Endothelial cell of umbilical vein (primary cell): ENCODE measurements around the gene PNPLA6. TPM values are rescaled to one million over a fixed set of nuclear protein-coding genes. Genes with fewer than 3 reads are reported as not detected.

Source experiments
- BruUV-seq: library from RNA; stranded (reverse); fragments of 400-500 nt; replicated peaks from 2 replicates; lab custom pipeline; 2021; lab: Mats Ljungman, UMichigan
- CTCF ChIA-PET: fragments of 300-600, 350-600 bp; sonication (Branson Sonifier 250); formaldehyde crosslinking; loops from one replicate; lab custom pipeline; 2021; ENCODE audit warnings: antibody characterized with exemption, inconsistent platforms; lab: Charles Lee
- POLR2A ChIA-PET: fragments of 300-600, 350-600 bp; sonication (Branson Sonifier 250); formaldehyde crosslinking; loops from one replicate; lab custom pipeline; 2021; ENCODE audit warnings: antibody characterized with exemption, inconsistent platforms; lab: Charles Lee
- DNase-seq: peaks from one replicate; pipeline ENCODE4 v3.0.0-alpha.2; 2011; ENCODE audit warnings: low read depth, low spot score
- FAIRE-seq: peaks from 2 replicates; lab custom pipeline; 2011; peaks lifted over from hg19 to GRCh38; lab: Jason Lieb, UNC
- H2AFZ ChIP-seq: 2 replicates; pipeline ENCODE4 v1.6.0; 2012; ENCODE audit warnings: low read depth, low read length, control low read depth, inconsistent platforms
- H3K27ac ChIP-seq: 2 replicates; pipeline ENCODE4 v1.5.1; 2011; ENCODE audit warnings: low read depth, mild to moderate bottlenecking, control low read depth, low read length, moderate library complexity; ENCODE audit not compliant: insufficient read depth
- H3K27me3 ChIP-seq, 2 experiments: 2 replicates each; pipeline versions ENCODE4 v1.6.0 to v1.6.1; 2011; ENCODE audit warnings: low read length in 2 of 2, mixed read lengths in 1 of 2; ENCODE audit not compliant: control insufficient read depth in 2 of 2, insufficient read depth in 2 of 2
- H3K36me3 ChIP-seq, 2 experiments: 2 replicates in 1 of 2; 3 replicates in 1 of 2; pipeline ENCODE4 v1.5.1; 2011; ENCODE audit warnings: low read length in 2 of 2, mild to moderate bottlenecking in 1 of 2, moderate library complexity in 1 of 2; ENCODE audit not compliant: control insufficient read depth in 2 of 2, insufficient read depth in 2 of 2; ENCODE audit errors: extremely low read depth in 1 of 2
- H3K4me1 ChIP-seq: 3 replicates; pipeline ENCODE4 v1.5.1; 2011; ENCODE audit warnings: mild to moderate bottlenecking, low read length; ENCODE audit not compliant: control insufficient read depth, insufficient read depth; ENCODE audit errors: extremely low read depth
- H3K4me2 ChIP-seq: 2 replicates; pipeline ENCODE4 v1.6.1; 2011; ENCODE audit warnings: low read length, control low read depth, mixed read lengths; ENCODE audit not compliant: insufficient read depth
- H3K4me3 ChIP-seq, 3 experiments: fragments of 200-600 bp in 1 of 3; sonication (generic), shearing (Covaris generic) in 1 of 3; replicated peaks in 1 of 3; 2 replicates each; pipeline ENCODE4 v1.5.1; 2011 to 2016; ENCODE audit warnings: control low read depth in 3 of 3, low read length in 3 of 3, mild to moderate bottlenecking in 2 of 3, inconsistent platforms in 1 of 3, low read depth in 1 of 3, moderate library complexity in 1 of 3; ENCODE audit not compliant: insufficient read depth in 1 of 3
- H3K79me2 ChIP-seq: 2 replicates; pipeline ENCODE4 v1.6.0; 2012; ENCODE audit warnings: low read length, inconsistent platforms; ENCODE audit not compliant: control insufficient read depth, insufficient read depth
- H3K9ac ChIP-seq: replicated peaks from 2 replicates; pipeline ENCODE3; 2011; ENCODE audit warnings: low read length, control low read depth; ENCODE audit not compliant: insufficient read depth; ENCODE audit errors: extremely low read depth
- H3K9me1 ChIP-seq: replicated peaks from 3 replicates; pipeline ENCODE4 v1.6.0; 2011; ENCODE audit warnings: mild to moderate bottlenecking, low read length; ENCODE audit not compliant: control insufficient read depth, insufficient read depth; ENCODE audit errors: extremely low read depth
- H3K9me3 ChIP-seq: replicated peaks from 2 replicates; pipeline ENCODE4 v1.5.1; 2012; ENCODE audit warnings: low read length, inconsistent platforms; ENCODE audit not compliant: control insufficient read depth, insufficient read depth
- H4K20me1 ChIP-seq: replicated peaks from 2 replicates; pipeline ENCODE3; 2011; ENCODE audit warnings: mild to moderate bottlenecking, low read length; ENCODE audit not compliant: control insufficient read depth, insufficient read depth; ENCODE audit errors: extremely low read depth
- EZH2 ChIP-seq: IDR thresholded peaks from 2 replicates; pipeline ENCODE4 v1.6.1; 2012; ENCODE audit warnings: borderline replicate concordance, low read depth, mild to moderate bottlenecking, moderate library complexity, low read length, inconsistent platforms; ENCODE audit not compliant: severe bottlenecking
- FOS ChIP-seq: IDR thresholded peaks from 2 replicates; pipeline ENCODE4 v1.6.1; 2011; ENCODE audit warnings: mild to moderate bottlenecking, low read length, moderate library complexity, borderline replicate concordance; ENCODE audit not compliant: insufficient read depth
- GATA2 ChIP-seq: IDR thresholded peaks from 2 replicates; pipeline ENCODE4 v1.7.0; 2011; ENCODE audit warnings: low read depth, mild to moderate bottlenecking, moderate library complexity, mixed read lengths, low read length; ENCODE audit not compliant: insufficient read length, insufficient read depth
- JUN ChIP-seq: IDR thresholded peaks from 2 replicates; pipeline ENCODE4 v1.6.1; 2011; ENCODE audit warnings: borderline replicate concordance, low read depth; ENCODE audit not compliant: insufficient read length, insufficient read depth
- MYC ChIP-seq: IDR thresholded peaks from one replicate; pipeline ENCODE4 v1.6.1; 2011; ENCODE audit warnings: mild to moderate bottlenecking, low read depth, low read length
- POLR2A ChIP-seq: IDR thresholded peaks from 2 replicates; pipeline ENCODE4 v1.6.1; 2012; ENCODE audit warnings: low read depth, mild to moderate bottlenecking, control low read depth, low read length
- POLR2AphosphoS5 ChIP-seq: IDR thresholded peaks from 2 replicates; pipeline ENCODE4 v1.6.1; 2012; ENCODE audit warnings: low read depth, mild to moderate bottlenecking, control low read depth, low read length, moderate library complexity; ENCODE audit not compliant: insufficient read depth
- dilution Hi-C: fragments of 300-500 bp; cut with MboI; formaldehyde crosslinking; loops from one replicate; pipeline ENCODE4 v1.15.0; 2019; ENCODE audit warnings: low sequenced_read_pairs; ENCODE audit not compliant: extremely low pct_ligation_motif_present
- intact Hi-C: fragments of 100-400 bp; cut with micrococcal nuclease; formaldehyde crosslinking; loops from one replicate; pipeline ENCODE4 v1.10.0; 2022
- polyA plus RNA-seq, 4 experiments: library from polyadenylated mRNA; depleted of rRNA in 3 of 4; stranded (reverse) in 3 of 4; unstranded in 1 of 4; fragments of >200 nt; gene quantifications; 2 replicates each; pipeline versions ENCODE4 v1.2.1 to v1.2.3, GENCODE V29; 2011 to 2012; ENCODE audit warnings: missing spikeins in 1 of 4
- total RNA-seq: library from RNA; stranded (reverse); gene quantifications from 2 replicates; pipeline ENCODE4 v1.2.3, GENCODE V29; 2021
- TF ChIP-seq, protein P1 (sequence below), 2 donors: IDR thresholded peaks; 1 replicate in 1 of 2; 2 replicates in 1 of 2; pipeline ENCODE4 v1.5.1; 2011; ENCODE audit warnings: low read length in 2 of 2, mild to moderate bottlenecking in 2 of 2, moderate library complexity in 2 of 2, control low read depth in 1 of 2, inconsistent platforms in 1 of 2, low read depth in 1 of 2; ENCODE audit not compliant: insufficient read depth in 1 of 2; ENCODE audit errors: extremely low read depth in 1 of 2
- TF ChIP-seq, protein P2 (sequence below): IDR thresholded peaks from 2 replicates; pipeline ENCODE4 v1.6.1; 2011; ENCODE audit not compliant: insufficient read depth, insufficient read length

PNPLA6 gene
- total and polyA plus RNA-seq, 2 donors (not counting 3 experiments of a cell fraction or from before 2014, with no cell fraction given): 106 to 164 TPM

- H3K9me3 ChIP-seq: no peaks in the 10 kb centered on the region
- no peak overlapping the region for H3K4me3 ChIP-seq
- intact Hi-C loops (no loop called here), dilution Hi-C loops (no loop called here)
- H3K9ac ChIP-seq: no peak overlapping the region
- no peak overlapping the region for H3K27ac ChIP-seq
- FAIRE-seq: no peak
- CTCF ChIA-PET: no interaction called here
- no peaks in the 10 kb centered on the region for H3K4me1 ChIP-seq
- H2AFZ ChIP-seq: no peak overlapping the region
- peaks cover 1 to 4% of the 10 kb centered on the region in 2 experiments for H3K27me3 ChIP-seq
- no peak overlapping the region for H3K4me2 ChIP-seq
- no TSS peak for BruUV-seq
- H4K20me1 ChIP-seq: no peaks in the 10 kb centered on the region
- no peak for TF ChIP-seq GATA2
- H3K79me2 ChIP-seq: no peaks in the 10 kb centered on the region
- no peak for DNase-seq
- H3K36me3 ChIP-seq: no peaks in the 10 kb centered on the region
- H3K9me1 ChIP-seq: no peaks in the 10 kb centered on the region
- POLR2A ChIA-PET: interaction anchor here (0.6 kb wide), 1 partner anchor 42 kb away, joined by 3 read pairs; no protein-coding TSS in a partner anchor
These were observed 54.3 kb downstream of the PNPLA6 start for GRCh38 chr19:7589822-7590221.

DNA sequence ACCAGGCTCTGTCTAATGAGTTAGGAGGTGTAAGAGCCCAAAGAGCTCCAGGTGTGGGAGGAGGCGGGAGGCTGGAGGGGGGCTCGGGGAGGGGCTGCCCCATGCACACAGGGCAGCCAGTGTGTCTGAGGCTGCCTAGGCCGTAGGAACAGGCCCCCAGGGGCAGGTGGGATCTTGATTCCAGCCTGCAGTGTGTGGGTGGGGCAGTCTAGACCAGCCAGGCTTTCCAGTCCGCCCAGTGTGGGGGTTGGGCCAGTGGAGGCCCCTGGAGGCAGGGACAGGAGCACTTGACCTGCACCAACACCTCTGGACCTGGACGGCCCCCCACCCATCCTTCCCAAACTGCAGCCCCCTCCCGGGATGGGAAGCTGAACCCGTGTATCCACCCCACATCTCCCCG lies 54.7 kb downstream of the PNPLA6 start:
- no peak for TF ChIP-seq EZH2
- TF ChIP-seq, protein P1, sequence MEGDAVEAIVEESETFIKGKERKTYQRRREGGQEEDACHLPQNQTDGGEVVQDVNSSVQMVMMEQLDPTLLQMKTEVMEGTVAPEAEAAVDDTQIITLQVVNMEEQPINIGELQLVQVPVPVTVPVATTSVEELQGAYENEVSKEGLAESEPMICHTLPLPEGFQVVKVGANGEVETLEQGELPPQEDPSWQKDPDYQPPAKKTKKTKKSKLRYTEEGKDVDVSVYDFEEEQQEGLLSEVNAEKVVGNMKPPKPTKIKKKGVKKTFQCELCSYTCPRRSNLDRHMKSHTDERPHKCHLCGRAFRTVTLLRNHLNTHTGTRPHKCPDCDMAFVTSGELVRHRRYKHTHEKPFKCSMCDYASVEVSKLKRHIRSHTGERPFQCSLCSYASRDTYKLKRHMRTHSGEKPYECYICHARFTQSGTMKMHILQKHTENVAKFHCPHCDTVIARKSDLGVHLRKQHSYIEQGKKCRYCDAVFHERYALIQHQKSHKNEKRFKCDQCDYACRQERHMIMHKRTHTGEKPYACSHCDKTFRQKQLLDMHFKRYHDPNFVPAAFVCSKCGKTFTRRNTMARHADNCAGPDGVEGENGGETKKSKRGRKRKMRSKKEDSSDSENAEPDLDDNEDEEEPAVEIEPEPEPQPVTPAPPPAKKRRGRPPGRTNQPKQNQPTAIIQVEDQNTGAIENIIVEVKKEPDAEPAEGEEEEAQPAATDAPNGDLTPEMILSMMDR (IDR thresholded peaks at IDR 0.05; ENCODE audit: extremely low read depth in 1 of 2, insufficient read depth in 1 of 2, low read depth in 1 of 2, low read length in 2 of 2): no peak
- TF ChIP-seq JUN: no peak
- TF ChIP-seq GATA2: no peak
- no peak for TF ChIP-seq FOS
- TF ChIP-seq, protein P2, sequence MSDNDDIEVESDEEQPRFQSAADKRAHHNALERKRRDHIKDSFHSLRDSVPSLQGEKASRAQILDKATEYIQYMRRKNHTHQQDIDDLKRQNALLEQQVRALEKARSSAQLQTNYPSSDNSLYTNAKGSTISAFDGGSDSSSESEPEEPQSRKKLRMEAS: no peak
- TF ChIP-seq MYC: no peak
- no peak for TF ChIP-seq POLR2A
- TF ChIP-seq POLR2AphosphoS5: no peak
- DNase-seq: no peak
- intact Hi-C loops: no loop called here
- H3K9me1 ChIP-seq: no peaks in the 10 kb centered on the region
- BruUV-seq: no TSS peak
- FAIRE-seq: no peak
- no peaks in the 10 kb centered on the region for H3K36me3 ChIP-seq
- ChIA-PET POLR2A (interaction anchor here (0.6 kb wide), 1 partner anchor 42 kb away, joined by 3 read pairs; no protein-coding TSS in a partner anchor), CTCF (interaction anchor here (1.5 kb wide), 1 partner anchor 22 kb away, joined by 7 read pairs; no protein-coding TSS in a partner anchor)
- no peak overlapping the region for H3K9ac ChIP-seq
- H4K20me1 ChIP-seq: no peaks in the 10 kb centered on the region
- no peak overlapping the region for H3K4me3 ChIP-seq
- H2AFZ ChIP-seq: no peak overlapping the region
- no peaks in the 10 kb centered on the region for H3K79me2 ChIP-seq
- H3K9me3 ChIP-seq: no peaks in the 10 kb centered on the region
- H3K27ac ChIP-seq: no peak overlapping the region
- H3K4me1 ChIP-seq: no peaks in the 10 kb centered on the region
- dilution Hi-C loops: no loop called here
- no peak overlapping the region for H3K4me2 ChIP-seq
- H3K27me3 ChIP-seq: peaks cover 5% of the 10 kb centered on the region in 2 experiments
